Measurements from ENCODE around the gene TFE3.

DNA sequence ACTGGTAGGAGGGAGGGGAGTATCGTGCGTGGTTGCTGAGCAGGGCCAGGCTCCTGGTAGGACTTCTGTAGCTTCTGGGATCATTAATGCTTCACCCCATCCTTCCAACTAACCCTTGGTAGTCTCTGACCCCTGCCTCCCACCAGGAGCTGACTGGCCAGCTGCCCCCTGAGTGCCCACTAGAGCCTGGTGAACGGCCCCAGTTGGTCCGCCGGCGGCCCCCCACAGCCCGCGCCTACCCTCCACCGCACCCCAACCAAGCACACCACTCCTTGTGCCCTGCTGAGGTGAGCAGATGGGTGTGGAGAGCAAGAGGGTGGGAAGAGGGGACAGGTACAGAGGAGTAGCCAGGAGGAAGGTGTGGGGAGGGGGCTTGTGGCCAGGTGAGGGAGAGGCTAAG, 20.6 kb upstream of the TFE3 start:
- no peak for TF ChIP-seq LEF1 (IDR thresholded peaks at IDR 0.05; ENCODE audit: borderline replicate concordance)
- TF ChIP-seq ZNF384 (IDR thresholded peaks at IDR 0.05), result no peak

Measured in HEK293T (cell line).